HG03135 (cell line): ENCODE results near the gene TOR4A.

Experiments
- ATAC-seq: cut with Tn5 transposase; IDR thresholded peaks from one replicate; pipeline ENCODE4 v1.9.1; 2021; ENCODE audit warnings: mild to moderate bottlenecking, moderate library complexity; ENCODE audit not compliant: unreplicated experiment

TOR4A gene

GRCh38 chr9:137304383-137305059 lies 27.0 kb downstream of the TOR4A start:
- no peak for ATAC-seq

- ATAC-seq = no peak
Observed at GRCh38 chr9:137305060-137305797, 27.7 kb downstream of the TOR4A start.

- ATAC-seq = no peak
Observed at GRCh38 chr9:137305798-137306065, 28.2 kb downstream of the TOR4A start.

- ATAC-seq = no peak
Observed at GRCh38 chr9:137306066-137306849, 28.7 kb downstream of the TOR4A start.

GRCh38 chr9:137306850-137307254 lies 29.3 kb downstream of the TOR4A start:
- ATAC-seq = no peak

- no peak for ATAC-seq
Observed at GRCh38 chr9:137307255-137308056, 29.9 kb downstream of the TOR4A start.

- no peak for ATAC-seq
Observed at GRCh38 chr9:137308057-137308619, 30.6 kb downstream of the TOR4A start.

- no peak for ATAC-seq
Observed at GRCh38 chr9:137309368-137310188, 32.1 kb downstream of the TOR4A start.

GRCh38 chr9:137310189-137311052 lies 32.9 kb downstream of the TOR4A start:
- no peak for ATAC-seq

- ATAC-seq = no peak
Observed at GRCh38 chr9:137311171-137311985, 33.9 kb downstream of the TOR4A start.

- no peak for ATAC-seq
Observed at GRCh38 chr9:137311986-137312851, 34.7 kb downstream of the TOR4A start.

- no peak for ATAC-seq
Observed at GRCh38 chr9:137312852-137313325, 35.4 kb downstream of the TOR4A start.

GRCh38 chr9:137313326-137313936 lies 35.9 kb downstream of the TOR4A start:
- ATAC-seq = no peak

GRCh38 chr9:137313956-137314560 lies 36.5 kb downstream of the TOR4A start:
- no peak for ATAC-seq

GRCh38 chr9:137314561-137315560 lies 37.3 kb downstream of the TOR4A start:
- no peak for ATAC-seq
